ENCODE results near the gene PIEZO1. TPM values are rescaled to one million over a fixed set of nuclear protein-coding genes. Genes with fewer than 3 reads are reported as not detected.
A peak's percentile ranks its signal among the peaks of the same experiment; 100 is the strongest.

The PIEZO1 gene
- polyA plus RNA-seq, 2 of the 4 experiments (the other 2 are of a cell fraction), result 26.1 to 84.7 TPM

DNA sequence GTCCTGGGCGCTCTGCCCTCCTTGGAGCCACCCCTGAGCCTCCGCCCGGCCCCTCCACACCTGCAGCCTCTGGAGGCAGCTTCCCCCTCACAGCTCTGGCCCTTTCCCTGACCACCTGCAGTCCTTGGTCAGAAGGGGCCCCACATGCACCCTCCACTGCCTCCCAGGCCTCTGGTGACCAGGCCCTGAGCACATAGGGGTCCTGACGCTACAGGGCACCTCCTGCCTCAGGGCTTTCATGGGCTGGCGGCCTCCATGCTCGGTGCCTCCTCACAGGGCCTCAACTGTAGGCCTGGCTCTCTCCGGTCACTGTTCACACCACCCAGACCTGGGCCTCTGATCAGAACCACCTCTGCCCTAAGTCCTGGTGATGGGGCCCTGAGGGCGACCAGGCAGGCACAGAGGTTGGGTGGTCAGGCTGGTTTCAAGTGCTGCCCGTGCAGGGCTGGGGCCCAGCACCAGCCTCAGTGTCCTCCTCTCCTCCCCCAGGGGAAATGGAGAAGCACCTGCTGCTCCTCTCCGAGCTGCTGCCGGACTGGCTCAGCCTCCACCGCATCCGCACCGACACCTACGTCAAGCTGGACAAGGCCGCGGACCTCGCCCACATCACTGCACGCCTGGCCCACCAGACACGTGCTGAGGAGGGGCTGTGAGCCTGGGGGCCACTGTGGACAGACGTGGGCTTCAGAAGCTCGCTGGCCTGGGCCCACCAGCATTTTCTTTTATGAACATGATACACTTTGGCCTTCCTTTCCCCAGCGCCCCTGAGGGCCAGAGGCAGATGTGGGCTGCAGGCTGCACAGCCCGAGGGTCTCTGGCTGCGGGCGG, 22.8 kb upstream of the PIEZO1 start:
- POLR2A ChIA-PET, result no interaction called here
- Histone ChIP-seq H3K9me3 (no peaks in the 10 kb centered on the region), H3K4me1 (peaks cover 32% of the 10 kb centered on the region), H3K4me3 (no peak overlapping the region), H3K4me2 (no peak overlapping the region), H3K27ac (no peak overlapping the region)
- TF ChIP-seq JUN (IDR thresholded peaks at IDR 0.05) (no peak; a peak in 1 of 5 replicates), CHD2 (IDR thresholded peaks at IDR 0.05; ENCODE audit: low read length, partially characterized antibody) (no peak)
- TF ChIP-seq, protein P1, sequence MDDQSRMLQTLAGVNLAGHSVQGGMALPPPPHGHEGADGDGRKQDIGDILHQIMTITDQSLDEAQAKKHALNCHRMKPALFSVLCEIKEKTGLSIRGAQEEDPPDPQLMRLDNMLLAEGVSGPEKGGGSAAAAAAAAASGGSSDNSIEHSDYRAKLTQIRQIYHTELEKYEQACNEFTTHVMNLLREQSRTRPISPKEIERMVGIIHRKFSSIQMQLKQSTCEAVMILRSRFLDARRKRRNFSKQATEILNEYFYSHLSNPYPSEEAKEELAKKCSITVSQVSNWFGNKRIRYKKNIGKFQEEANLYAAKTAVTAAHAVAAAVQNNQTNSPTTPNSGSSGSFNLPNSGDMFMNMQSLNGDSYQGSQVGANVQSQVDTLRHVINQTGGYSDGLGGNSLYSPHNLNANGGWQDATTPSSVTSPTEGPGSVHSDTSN (IDR thresholded peaks at IDR 0.05), result peak; percentile 52; the same call in 1 of the 2 replicates
- FAIRE-seq (no peak), ATAC-seq (no peak), DNase-seq (ENCODE audit: low read depth in 1 of 2, low spot score in 1 of 2) (no peak)
- CTCF ChIA-PET, result interaction anchor here (1.4 kb wide), 1 partner anchor 65 kb away, joined by 6 read pairs; no protein-coding TSS in a partner anchor
- 87% methylated on average over 25 of the region's 26 CpGs for WGBS (ENCODE audit: missing lambda C conversion rate)

GRCh38 chr16:88807142-88807625, 22.2 kb upstream of the PIEZO1 start:
- DNase-seq (ENCODE audit: low read depth in 1 of 2, low spot score in 1 of 2), result no peak
- Histone ChIP-seq H3K4me3 (no peak overlapping the region), H3K27ac (0 out of 6 replicates have a peak overlapping the region, but pooled peaks of 1 of the 2 experiments have one; percentile 4), H3K9me3 (no peaks in the 10 kb centered on the region), H3K4me1 (peaks cover 30% of the 10 kb centered on the region), H3K4me2 (no peak overlapping the region)
- ChIA-PET POLR2A (no interaction called here), CTCF (interaction anchor here (1.4 kb wide), 1 partner anchor 64 kb away, joined by 6 read pairs; no protein-coding TSS in a partner anchor)
- no peak for ATAC-seq
- WGBS (ENCODE audit: missing lambda C conversion rate), result 95% methylated on average over 20 of the region's 24 CpGs
- TF ChIP-seq RNF2 (IDR thresholded peaks at IDR 0.05; ENCODE audit: borderline replicate concordance, low read depth) (no peak), RFX5 (IDR thresholded peaks at IDR 0.05) (no peak), ZSCAN20 (CRISPR knock-in tag; IDR thresholded peaks at IDR 0.05) (no peak), TP53 (CRISPR knock-in tag; IDR thresholded peaks at IDR 0.05) (no peak), CBX2 (IDR thresholded peaks at IDR 0.05; ENCODE audit: borderline replicate concordance, low read depth) (no peak), ZC3H11A (IDR thresholded peaks at IDR 0.05) (no peak), RARB (CRISPR knock-in tag; IDR thresholded peaks at IDR 0.05) (no peak), HOXB5 (CRISPR knock-in tag; IDR thresholded peaks at IDR 0.05) (no peak)
- TF ChIP-seq, protein P2, sequence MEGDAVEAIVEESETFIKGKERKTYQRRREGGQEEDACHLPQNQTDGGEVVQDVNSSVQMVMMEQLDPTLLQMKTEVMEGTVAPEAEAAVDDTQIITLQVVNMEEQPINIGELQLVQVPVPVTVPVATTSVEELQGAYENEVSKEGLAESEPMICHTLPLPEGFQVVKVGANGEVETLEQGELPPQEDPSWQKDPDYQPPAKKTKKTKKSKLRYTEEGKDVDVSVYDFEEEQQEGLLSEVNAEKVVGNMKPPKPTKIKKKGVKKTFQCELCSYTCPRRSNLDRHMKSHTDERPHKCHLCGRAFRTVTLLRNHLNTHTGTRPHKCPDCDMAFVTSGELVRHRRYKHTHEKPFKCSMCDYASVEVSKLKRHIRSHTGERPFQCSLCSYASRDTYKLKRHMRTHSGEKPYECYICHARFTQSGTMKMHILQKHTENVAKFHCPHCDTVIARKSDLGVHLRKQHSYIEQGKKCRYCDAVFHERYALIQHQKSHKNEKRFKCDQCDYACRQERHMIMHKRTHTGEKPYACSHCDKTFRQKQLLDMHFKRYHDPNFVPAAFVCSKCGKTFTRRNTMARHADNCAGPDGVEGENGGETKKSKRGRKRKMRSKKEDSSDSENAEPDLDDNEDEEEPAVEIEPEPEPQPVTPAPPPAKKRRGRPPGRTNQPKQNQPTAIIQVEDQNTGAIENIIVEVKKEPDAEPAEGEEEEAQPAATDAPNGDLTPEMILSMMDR (IDR thresholded peaks at IDR 0.05), result no peak
- FAIRE-seq, result no peak

GRCh38 chr16:88806491-88807111, 21.6 kb upstream of the PIEZO1 start:
- no peaks in the 10 kb centered on the region for H3K9me3 ChIP-seq
- 69% methylated on average over 9 of the region's 27 CpGs for WGBS (ENCODE audit: missing lambda C conversion rate)
- no peak for ATAC-seq
- TF ChIP-seq, protein P3, sequence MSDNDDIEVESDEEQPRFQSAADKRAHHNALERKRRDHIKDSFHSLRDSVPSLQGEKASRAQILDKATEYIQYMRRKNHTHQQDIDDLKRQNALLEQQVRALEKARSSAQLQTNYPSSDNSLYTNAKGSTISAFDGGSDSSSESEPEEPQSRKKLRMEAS (IDR thresholded peaks at IDR 0.05), result 0 out of 2 replicates have a peak, but pooled peaks have one; percentile 20
- TF ChIP-seq TP53 (CRISPR knock-in tag; IDR thresholded peaks at IDR 0.05), result peak; percentile 23; the same call in 1 of the 2 replicates
- TF ChIP-seq GATA3 (IDR thresholded peaks at IDR 0.05; ENCODE audit: borderline replicate concordance), result peak; percentile 7; the same call in 1 of the 2 replicates
- no peak for TF ChIP-seq HOXB13 (CRISPR knock-in tag; IDR thresholded peaks at IDR 0.05; ENCODE audit: low read depth)
- no peak for FAIRE-seq
- ChIA-PET POLR2A (interaction anchor here (0.9 kb wide), 1 partner anchor 50 kb away, joined by 3 read pairs; the partner anchor contains the start of genes GALNS and TRAPPC2L), CTCF (interaction anchor here (1.0 to 1.4 kb wide), 3 partner anchors 21 to 70 kb away, joined by 3 to 6 read pairs (median 4); partner anchors contain the start of gene PIEZO1)
- H3K4me1 ChIP-seq, result peaks cover 30% of the 10 kb centered on the region
- no peak overlapping the region for H3K4me3 ChIP-seq
- no peak overlapping the region for H3K4me2 ChIP-seq
- 0 out of 6 replicates have a peak overlapping the region, but pooled peaks of 1 of the 2 experiments have one; percentile 4 for H3K27ac ChIP-seq
- DNase-seq (ENCODE audit: low read depth in 1 of 2, low spot score in 1 of 2), result no peak
